HCEC 1CT (cell line): Measurements from ENCODE around the gene SEC24D.
"Not testable (repeated sequence)": the region's sequence is repeated elsewhere in the genome, so short reads cannot be mapped to it uniquely, and the experiment has no call there.

Experiments
- DNase-seq: peaks from one replicate; pipeline ENCODE4 v3.0.0-alpha.2; 2017

Gene SEC24D, protein sequence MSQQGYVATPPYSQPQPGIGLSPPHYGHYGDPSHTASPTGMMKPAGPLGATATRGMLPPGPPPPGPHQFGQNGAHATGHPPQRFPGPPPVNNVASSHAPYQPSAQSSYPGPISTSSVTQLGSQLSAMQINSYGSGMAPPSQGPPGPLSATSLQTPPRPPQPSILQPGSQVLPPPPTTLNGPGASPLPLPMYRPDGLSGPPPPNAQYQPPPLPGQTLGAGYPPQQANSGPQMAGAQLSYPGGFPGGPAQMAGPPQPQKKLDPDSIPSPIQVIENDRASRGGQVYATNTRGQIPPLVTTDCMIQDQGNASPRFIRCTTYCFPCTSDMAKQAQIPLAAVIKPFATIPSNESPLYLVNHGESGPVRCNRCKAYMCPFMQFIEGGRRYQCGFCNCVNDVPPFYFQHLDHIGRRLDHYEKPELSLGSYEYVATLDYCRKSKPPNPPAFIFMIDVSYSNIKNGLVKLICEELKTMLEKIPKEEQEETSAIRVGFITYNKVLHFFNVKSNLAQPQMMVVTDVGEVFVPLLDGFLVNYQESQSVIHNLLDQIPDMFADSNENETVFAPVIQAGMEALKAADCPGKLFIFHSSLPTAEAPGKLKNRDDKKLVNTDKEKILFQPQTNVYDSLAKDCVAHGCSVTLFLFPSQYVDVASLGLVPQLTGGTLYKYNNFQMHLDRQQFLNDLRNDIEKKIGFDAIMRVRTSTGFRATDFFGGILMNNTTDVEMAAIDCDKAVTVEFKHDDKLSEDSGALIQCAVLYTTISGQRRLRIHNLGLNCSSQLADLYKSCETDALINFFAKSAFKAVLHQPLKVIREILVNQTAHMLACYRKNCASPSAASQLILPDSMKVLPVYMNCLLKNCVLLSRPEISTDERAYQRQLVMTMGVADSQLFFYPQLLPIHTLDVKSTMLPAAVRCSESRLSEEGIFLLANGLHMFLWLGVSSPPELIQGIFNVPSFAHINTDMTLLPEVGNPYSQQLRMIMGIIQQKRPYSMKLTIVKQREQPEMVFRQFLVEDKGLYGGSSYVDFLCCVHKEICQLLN

GRCh38 chr4:118835571-118836300 is at the start of gene SEC24D:
Gene SEC24D, minus strand, starts transcription at chr4:118836126. Its CDS starts 2,430 bp downstream, at chr4:118833696.
- DNase-seq = peak; percentile 84

DNA sequence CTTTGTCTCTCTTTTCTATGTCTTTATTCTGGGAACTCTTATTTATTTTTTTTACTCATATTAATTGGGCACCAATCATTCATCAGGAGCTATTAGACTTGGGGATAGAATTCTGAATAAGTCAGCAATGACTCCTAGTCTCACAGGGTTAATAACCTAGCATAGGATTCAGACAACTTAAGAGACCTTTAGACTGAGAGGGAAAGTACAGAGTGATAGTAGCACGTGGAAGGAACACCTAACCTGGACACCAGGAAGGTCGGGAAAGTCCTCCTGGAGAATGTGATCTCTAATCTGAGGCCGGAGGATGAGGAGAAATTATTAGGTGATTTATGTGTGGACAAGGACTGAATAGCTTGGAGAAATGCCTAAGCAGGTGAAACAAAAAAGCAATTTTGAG is 48.8 kb upstream of the SEC24D start:
- DNase-seq = no peak

GRCh38 chr4:118883861-118884260 is 47.9 kb upstream of the SEC24D start:
- no peak for DNase-seq

GRCh38 chr4:118881512-118882146 is 45.7 kb upstream of the SEC24D start:
- DNase-seq = no peak

- no peak for DNase-seq
Observed at GRCh38 chr4:118879409-118879808, 43.5 kb upstream of the SEC24D start.

GRCh38 chr4:118878507-118878906 is 42.6 kb upstream of the SEC24D start:
- not testable (repeated sequence) for DNase-seq

GRCh38 chr4:118877797-118878196 is 41.9 kb upstream of the SEC24D start:
- no peak for DNase-seq

DNA sequence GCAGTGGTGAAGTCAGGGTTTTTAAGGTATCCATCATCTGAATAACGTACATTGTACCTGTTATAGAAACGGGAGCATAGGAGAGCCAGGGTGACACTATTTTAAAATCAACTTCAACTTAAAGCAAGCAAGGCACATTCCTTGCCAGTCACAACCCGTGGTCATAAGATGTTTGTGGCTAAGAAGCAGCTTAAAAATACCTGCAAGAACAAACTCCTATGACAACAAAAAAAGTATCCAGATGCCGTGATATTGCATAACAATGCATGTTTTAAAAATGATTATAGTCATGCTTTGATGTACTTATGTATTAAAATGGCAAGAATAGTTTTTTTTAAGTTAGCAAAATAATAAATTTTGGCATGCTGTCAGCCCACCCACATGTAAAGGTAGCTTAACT is 36.3 kb upstream of the SEC24D start:
- DNase-seq = no peak

- DNase-seq = peak; percentile 9
Observed at GRCh38 chr4:118869808-118870342, 33.9 kb upstream of the SEC24D start.

DNA sequence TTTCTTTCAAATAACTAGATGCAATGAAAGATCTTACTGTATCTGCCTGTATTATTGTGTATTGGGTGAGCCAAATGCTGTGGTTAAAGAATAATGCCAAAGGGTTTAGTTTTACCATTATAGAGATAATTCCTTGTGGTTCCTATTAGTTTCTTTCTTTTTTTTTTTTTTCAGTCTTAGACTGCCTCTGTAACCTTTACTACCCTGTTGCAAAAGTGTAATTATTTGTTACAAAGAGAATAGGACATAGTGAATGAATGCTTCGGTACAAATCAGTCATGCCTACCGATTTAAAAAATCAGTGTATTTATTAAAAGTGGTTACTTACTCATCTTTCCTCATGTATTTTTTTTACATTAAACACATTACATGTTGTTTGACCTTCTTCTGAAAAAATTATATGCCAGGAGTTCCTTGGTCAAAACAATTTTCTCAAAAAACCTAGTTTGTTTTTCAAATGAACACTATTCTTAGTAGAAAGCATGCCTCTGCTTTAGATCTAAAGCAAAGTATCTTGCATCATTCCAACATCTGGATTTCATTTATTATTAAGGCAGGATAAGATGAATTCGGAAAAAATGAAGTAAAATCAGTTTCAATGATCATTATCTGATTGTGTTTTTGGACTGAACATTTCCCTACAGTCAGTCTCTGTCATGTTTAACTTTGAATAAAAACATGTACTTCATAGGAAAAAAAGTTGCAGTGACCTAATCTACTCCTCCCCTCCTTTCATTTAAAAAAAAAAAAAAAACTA is 31.6 kb upstream of the SEC24D start:
- DNase-seq = no peak

- no peak for DNase-seq
Observed at GRCh38 chr4:118866442-118866841, 30.5 kb upstream of the SEC24D start.

- peak; percentile 39 for DNase-seq
Observed at GRCh38 chr4:118865091-118865708, 29.3 kb upstream of the SEC24D start.

DNA sequence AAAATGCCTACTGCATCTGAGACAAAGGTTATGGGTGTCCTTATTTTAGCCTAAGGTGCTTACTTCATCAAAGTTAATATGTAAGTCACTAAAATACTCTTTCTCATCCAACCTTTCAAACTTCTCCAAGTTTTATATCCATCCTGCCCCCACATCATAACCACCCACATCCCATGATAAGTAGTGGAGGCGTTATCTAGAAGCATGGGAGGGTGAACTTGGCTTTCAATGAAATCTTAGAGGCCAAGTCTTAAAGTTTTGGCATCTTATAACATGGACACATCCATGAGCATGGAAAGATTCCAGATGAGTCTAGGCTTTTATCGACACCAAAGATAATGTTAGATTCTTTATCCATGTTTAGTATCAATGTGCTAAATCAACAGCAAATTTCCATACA is 22.9 kb upstream of the SEC24D start:
- no peak for DNase-seq

GRCh38 chr4:118857760-118858159 is 21.8 kb upstream of the SEC24D start:
- DNase-seq = no peak

GRCh38 chr4:118850488-118851173 is 14.7 kb upstream of the SEC24D start:
- no peak for DNase-seq

GRCh38 chr4:118849867-118850487 is 14.1 kb upstream of the SEC24D start:
- no peak for DNase-seq

DNA sequence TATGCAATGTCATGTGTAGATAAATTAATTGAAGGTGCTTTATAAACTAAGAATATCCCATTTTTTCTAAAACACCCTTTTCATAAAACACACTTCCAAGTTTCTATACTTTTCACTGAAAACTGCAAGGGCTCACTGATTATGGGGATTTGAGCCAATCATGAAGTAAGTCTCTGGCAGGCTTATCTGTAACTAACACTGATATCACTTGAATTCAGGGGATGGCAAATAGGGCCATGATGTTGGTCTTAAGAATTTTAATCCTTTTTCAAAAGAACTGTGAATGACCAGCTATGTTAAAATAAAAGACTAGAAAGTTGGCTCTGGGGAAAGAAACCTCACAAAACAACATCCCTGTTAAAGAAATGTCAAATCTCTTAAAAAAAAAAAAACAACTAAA is 13.0 kb upstream of the SEC24D start:
- no peak for DNase-seq

GRCh38 chr4:118848242-118848641 is 12.3 kb upstream of the SEC24D start:
- no peak for DNase-seq

DNA sequence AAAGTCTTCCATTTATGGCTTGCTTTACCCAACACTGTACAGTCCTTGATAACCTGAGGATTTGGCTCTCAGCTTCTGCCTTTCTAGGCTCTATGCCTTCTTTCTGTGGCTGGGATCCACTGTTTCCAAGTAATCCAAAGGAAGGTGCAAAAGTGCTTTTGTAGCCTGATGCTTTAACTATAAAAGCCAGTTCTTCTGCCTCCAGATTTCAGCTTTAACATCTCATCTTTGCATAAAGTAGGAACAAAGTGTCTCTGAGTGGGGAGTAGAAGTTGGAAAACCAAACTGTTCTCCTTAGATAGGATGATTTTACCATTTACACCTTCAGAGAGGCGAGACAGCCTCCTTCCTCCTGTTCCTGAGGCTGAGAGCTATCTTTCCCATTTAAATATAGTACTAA is 11.1 kb upstream of the SEC24D start:
- DNase-seq = no peak

GRCh38 chr4:118845552-118846050 is 9.7 kb upstream of the SEC24D start:
- no peak for DNase-seq
